ENCODE measurements around the gene PARD3B. TPM values are rescaled to one million over a fixed set of nuclear protein-coding genes. Genes with fewer than 3 reads are reported as not detected.

PARD3B gene
- total RNA-seq, 1 experiment from 2014 or later = 2.0 TPM

DNA sequence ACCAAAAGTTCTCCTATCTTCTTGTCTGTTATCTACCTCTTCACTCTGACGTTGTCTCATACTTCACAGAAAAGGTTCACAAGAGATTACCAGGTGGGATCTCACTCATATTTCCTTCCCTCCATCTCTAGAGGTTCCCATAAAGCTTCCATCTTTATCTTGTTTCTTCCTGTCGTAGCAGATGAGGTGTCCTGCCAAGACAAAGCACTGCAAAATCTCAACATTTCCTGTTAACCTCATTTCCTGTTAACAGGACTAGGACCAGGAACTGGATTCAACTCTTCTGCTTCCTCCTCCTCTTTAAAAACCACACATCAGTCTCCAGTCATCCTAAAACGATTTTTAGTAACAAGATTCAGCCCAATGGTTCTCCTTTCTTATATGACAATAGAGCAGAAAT, 624.2 kb downstream of the PARD3B start:
- no peak for ATAC-seq
- Histone ChIP-seq H3K4me1 (ENCODE audit: control insufficient read depth in 1 of 2, insufficient read depth in 2 of 2, low read length in 2 of 2) (no peaks in the 10 kb centered on the region), H3K27ac (ENCODE audit: low read depth, low read length) (no peak overlapping the region), H3K4me2 (ENCODE audit: low read length) (no peak overlapping the region), H3K9ac (ENCODE audit: low read length) (no peak overlapping the region), H3K36me3 (ENCODE audit: control insufficient read depth in 1 of 2, insufficient read depth in 2 of 2, low read length in 2 of 2) (no peaks in the 10 kb centered on the region), H4K20me1 (ENCODE audit: insufficient read depth) (no peaks in the 10 kb centered on the region), H3K4me3 (replicated peaks in 1 of 2; ENCODE audit: low read depth in 1 of 2, low read length in 2 of 2) (no peak overlapping the region), H3K79me2 (ENCODE audit: insufficient read depth, low read length) (no peaks in the 10 kb centered on the region), H3K9me2 (ENCODE audit: insufficient read depth) (no peaks in the 10 kb centered on the region), H3K27me3 (ENCODE audit: insufficient read depth, low read length) (no peaks in the 10 kb centered on the region), H3K9me3 (ENCODE audit: control insufficient read depth in 1 of 2, insufficient read depth in 1 of 2, low read depth in 1 of 2, low read length in 2 of 2) (no peaks in the 10 kb centered on the region), H2AFZ (ENCODE audit: low read depth, low read length, poor library complexity, severe bottlenecking) (no peak overlapping the region)
- RAD21 ChIA-PET (ENCODE audit: low non-redundant PET in 1 of 2, low total read pairs in 2 of 2, uncharacterized antibody in 2 of 2, unreplicated experiment in 2 of 2) = no interaction called here
- POLR2A ChIA-PET = no interaction called here
- TF ChIP-seq CEBPB (IDR thresholded peaks at IDR 0.05; ENCODE audit: low read depth) = no peak
- TF ChIP-seq EGR1 (IDR thresholded peaks at IDR 0.05; ENCODE audit: low read depth) = no peak
- TF ChIP-seq POLR2AphosphoS5 (IDR thresholded peaks at IDR 0.05; ENCODE audit: low read depth, low read length) = no peak
- TF ChIP-seq ATF3 (IDR thresholded peaks at IDR 0.05) = no peak
- no peak for TF ChIP-seq CBX3 (IDR thresholded peaks at IDR 0.05; ENCODE audit: low read depth)
- no peak for TF ChIP-seq YY1 (IDR thresholded peaks at IDR 0.05; ENCODE audit: extremely low read depth, insufficient replicate concordance, low read depth, low read length)
- TF ChIP-seq EZH2 (IDR thresholded peaks at IDR 0.05) = no peak
- TF ChIP-seq TCF7L2 (IDR thresholded peaks at IDR 0.05; ENCODE audit: borderline replicate concordance, extremely low read depth, insufficient read depth, insufficient read length) = no peak
- no peak for TF ChIP-seq ZFX (IDR thresholded peaks at IDR 0.05)
- TF ChIP-seq SRF (IDR thresholded peaks at IDR 0.05; ENCODE audit: low read depth) = no peak
- no peak for TF ChIP-seq POLR2A (IDR thresholded peaks at IDR 0.05; ENCODE audit: borderline replicate concordance, extremely low read depth, insufficient read depth, insufficient read length)
- no peak for TF ChIP-seq FOSL1 (IDR thresholded peaks at IDR 0.05; ENCODE audit: low read depth)
- TF ChIP-seq ELF1 (IDR thresholded peaks at IDR 0.05; ENCODE audit: borderline replicate concordance, low read depth) = no peak
- no peak for TF ChIP-seq ZBTB33 (IDR thresholded peaks at IDR 0.05; ENCODE audit: extremely low read depth, insufficient replicate concordance, low read length)
- no peak for TF ChIP-seq SP1 (IDR thresholded peaks at IDR 0.05; ENCODE audit: low read depth)
- TF ChIP-seq, protein P1, sequence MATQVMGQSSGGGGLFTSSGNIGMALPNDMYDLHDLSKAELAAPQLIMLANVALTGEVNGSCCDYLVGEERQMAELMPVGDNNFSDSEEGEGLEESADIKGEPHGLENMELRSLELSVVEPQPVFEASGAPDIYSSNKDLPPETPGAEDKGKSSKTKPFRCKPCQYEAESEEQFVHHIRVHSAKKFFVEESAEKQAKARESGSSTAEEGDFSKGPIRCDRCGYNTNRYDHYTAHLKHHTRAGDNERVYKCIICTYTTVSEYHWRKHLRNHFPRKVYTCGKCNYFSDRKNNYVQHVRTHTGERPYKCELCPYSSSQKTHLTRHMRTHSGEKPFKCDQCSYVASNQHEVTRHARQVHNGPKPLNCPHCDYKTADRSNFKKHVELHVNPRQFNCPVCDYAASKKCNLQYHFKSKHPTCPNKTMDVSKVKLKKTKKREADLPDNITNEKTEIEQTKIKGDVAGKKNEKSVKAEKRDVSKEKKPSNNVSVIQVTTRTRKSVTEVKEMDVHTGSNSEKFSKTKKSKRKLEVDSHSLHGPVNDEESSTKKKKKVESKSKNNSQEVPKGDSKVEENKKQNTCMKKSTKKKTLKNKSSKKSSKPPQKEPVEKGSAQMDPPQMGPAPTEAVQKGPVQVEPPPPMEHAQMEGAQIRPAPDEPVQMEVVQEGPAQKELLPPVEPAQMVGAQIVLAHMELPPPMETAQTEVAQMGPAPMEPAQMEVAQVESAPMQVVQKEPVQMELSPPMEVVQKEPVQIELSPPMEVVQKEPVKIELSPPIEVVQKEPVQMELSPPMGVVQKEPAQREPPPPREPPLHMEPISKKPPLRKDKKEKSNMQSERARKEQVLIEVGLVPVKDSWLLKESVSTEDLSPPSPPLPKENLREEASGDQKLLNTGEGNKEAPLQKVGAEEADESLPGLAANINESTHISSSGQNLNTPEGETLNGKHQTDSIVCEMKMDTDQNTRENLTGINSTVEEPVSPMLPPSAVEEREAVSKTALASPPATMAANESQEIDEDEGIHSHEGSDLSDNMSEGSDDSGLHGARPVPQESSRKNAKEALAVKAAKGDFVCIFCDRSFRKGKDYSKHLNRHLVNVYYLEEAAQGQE (IDR thresholded peaks at IDR 0.05; ENCODE audit: low read depth) = no peak
- no TSS peak for BruUV-seq (replicated peaks)
- CTCF ChIA-PET = no interaction called here
- intact Hi-C loops (cut with micrococcal nuclease) = no loop called here
- DNase-seq (ENCODE audit: low read depth, low spot score) = no peak
